HG03097 (cell line): ENCODE data around the gene OR8H2.
"Not testable (repeated sequence)": the region's sequence is repeated elsewhere in the genome, so short reads cannot be mapped to it uniquely, and the experiment has no call there.

Experiments
- ATAC-seq: cut with Tn5 transposase; IDR thresholded peaks from one replicate; pipeline ENCODE4 v1.9.1; 2021; ENCODE audit not compliant: unreplicated experiment, low FRiP score

Gene OR8H2

GRCh38 chr11:56103210-56103737, at the start of gene OR8H2:
TSS of gene OR8H2 (plus strand) at chr11:56103687. CDS start at chr11:56105043, 1,356 bp downstream.
- no peak for ATAC-seq

GRCh38 chr11:56056366-56056765, 47.1 kb upstream of the OR8H2 start:
- ATAC-seq: not testable (repeated sequence)

GRCh38 chr11:56057661-56058237, 45.7 kb upstream of the OR8H2 start:
- not testable (repeated sequence) for ATAC-seq

- not testable (repeated sequence) for ATAC-seq
Observed at GRCh38 chr11:56058260-56058780, 45.2 kb upstream of the OR8H2 start.

- no peak for ATAC-seq
Observed at GRCh38 chr11:56066980-56067379, 36.5 kb upstream of the OR8H2 start.

GRCh38 chr11:56089697-56090096, 13.8 kb upstream of the OR8H2 start:
- no peak for ATAC-seq

GRCh38 chr11:56093008-56093407, 10.5 kb upstream of the OR8H2 start, which contains the start of gene OR8I2:
TSS of gene OR8I2 (plus strand) at chr11:56093308. CDS start at chr11:56093308, 0 bp downstream.
- ATAC-seq: no peak

GRCh38 chr11:56122073-56122472, 18.6 kb downstream of the OR8H2 start, which contains the start of gene OR8H3:
TSS of gene OR8H3 (plus strand) at chr11:56122373. CDS start at chr11:56122373, 0 bp downstream.
- no peak for ATAC-seq

GRCh38 chr11:56140151-56140661, 36.7 kb downstream of the OR8H2 start, which contains the start of gene OR8J3:
TSS of gene OR8J3 (minus strand) at chr11:56140201. CDS start at chr11:56137718, 2,483 bp downstream.
- no peak for ATAC-seq

GRCh38 chr11:56143681-56144080, 40.2 kb downstream of the OR8H2 start:
- ATAC-seq: not testable (repeated sequence)

GRCh38 chr11:56151376-56151775, 47.9 kb downstream of the OR8H2 start:
- ATAC-seq: no peak

GRCh38 chr11:56152333-56152732, 48.8 kb downstream of the OR8H2 start:
- ATAC-seq: no peak
